Retinal pigment epithelial cell (primary cell): ENCODE measurements around the gene SLC5A5.

Experiments used
- DNase-seq: peaks from one replicate; pipeline ENCODE4 v3.0.0-alpha.2; 2010; ENCODE audit warnings: low read depth
- H3K4me3 ChIP-seq: 2 replicates; pipeline ENCODE4 v1.5.1; 2011; ENCODE audit warnings: mild to moderate bottlenecking, low read length, control low read depth, moderate library complexity
- TF ChIP-seq, protein P1 (sequence below): conservative IDR thresholded peaks from 2 replicates; pipeline ENCODE4 v1.5.1; 2011; ENCODE audit warnings: low read depth, low read length, control low read depth, inconsistent platforms

SLC5A5 gene

DNA sequence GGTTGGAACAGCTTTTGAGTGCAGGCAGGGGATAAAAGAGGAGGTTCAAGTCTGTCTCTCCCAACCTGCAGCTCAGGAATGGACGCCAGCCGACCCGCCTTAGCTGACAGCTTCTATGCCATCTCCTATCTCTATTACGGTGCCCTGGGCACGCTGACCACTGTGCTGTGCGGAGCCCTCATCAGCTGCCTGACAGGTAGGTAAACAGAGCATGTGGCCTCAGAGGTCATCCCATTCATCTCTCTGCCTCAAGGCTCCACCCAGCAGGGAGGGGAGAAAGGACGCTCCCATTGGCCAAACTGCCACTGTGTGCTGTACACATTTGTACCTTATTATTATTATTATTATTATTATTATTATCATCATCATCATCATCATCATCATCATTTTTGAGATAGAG is 16.5 kb downstream of the SLC5A5 start:
- TF ChIP-seq, protein P1, sequence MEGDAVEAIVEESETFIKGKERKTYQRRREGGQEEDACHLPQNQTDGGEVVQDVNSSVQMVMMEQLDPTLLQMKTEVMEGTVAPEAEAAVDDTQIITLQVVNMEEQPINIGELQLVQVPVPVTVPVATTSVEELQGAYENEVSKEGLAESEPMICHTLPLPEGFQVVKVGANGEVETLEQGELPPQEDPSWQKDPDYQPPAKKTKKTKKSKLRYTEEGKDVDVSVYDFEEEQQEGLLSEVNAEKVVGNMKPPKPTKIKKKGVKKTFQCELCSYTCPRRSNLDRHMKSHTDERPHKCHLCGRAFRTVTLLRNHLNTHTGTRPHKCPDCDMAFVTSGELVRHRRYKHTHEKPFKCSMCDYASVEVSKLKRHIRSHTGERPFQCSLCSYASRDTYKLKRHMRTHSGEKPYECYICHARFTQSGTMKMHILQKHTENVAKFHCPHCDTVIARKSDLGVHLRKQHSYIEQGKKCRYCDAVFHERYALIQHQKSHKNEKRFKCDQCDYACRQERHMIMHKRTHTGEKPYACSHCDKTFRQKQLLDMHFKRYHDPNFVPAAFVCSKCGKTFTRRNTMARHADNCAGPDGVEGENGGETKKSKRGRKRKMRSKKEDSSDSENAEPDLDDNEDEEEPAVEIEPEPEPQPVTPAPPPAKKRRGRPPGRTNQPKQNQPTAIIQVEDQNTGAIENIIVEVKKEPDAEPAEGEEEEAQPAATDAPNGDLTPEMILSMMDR: no peak
- DNase-seq: no peak

DNA sequence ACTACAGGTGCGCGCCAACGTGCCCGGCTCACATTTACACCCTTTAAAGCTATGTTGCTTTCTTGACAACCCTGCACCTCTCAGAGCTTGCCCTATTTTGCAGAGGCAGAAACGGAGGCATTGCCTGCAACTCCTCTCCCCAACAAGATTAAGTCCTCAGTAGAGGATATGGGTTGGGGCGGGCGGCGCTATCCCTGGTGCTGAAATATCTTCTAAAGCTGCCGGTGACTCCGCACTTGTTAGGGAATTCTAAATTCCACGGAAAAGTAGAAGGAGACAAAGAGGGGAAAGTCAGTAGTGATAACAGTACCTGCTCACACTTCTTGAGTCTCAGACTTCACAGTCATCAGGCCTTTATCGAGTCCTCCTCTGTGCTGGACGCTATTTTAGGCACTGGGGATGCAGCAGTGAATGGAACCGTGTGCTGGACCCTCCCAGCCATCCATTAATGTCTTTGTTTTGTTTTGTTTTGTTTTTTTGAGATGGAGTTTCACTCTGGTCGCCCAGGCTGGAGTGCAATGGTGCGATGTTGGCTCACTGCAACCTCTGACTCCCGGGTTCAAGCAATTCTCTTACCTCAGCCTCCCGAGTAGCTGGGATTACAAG is 18.0 kb downstream of the SLC5A5 start:
- no peak for DNase-seq
- TF ChIP-seq, protein P1: no peak
- H3K4me3 ChIP-seq: no peak overlapping the region

More for the DNA sequence above, 16.5 kb downstream of the SLC5A5 start:
- no peak overlapping the region for H3K4me3 ChIP-seq

DNA sequence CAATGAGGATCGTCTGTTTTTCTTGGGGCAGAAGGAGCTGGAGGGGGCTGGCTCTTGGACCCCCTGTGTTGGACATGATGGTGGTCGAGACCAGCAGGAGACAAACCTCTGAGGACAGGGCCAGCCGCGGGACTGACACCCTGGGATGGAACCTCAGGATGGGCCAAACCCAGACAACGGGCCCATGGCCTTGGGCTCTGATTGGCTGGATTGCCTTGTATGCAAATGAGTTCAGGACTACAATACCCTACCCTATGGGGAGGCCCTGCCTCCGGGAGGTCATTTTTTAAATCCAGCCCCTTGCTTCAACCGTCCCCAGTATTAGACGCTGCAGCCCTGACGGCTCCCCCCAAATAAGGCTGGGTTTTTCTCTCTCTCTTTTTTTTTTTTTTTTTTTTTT is 22.0 kb downstream of the SLC5A5 start:
- TF ChIP-seq, protein P1: no peak
- no peak overlapping the region for H3K4me3 ChIP-seq
- no peak for DNase-seq

DNA sequence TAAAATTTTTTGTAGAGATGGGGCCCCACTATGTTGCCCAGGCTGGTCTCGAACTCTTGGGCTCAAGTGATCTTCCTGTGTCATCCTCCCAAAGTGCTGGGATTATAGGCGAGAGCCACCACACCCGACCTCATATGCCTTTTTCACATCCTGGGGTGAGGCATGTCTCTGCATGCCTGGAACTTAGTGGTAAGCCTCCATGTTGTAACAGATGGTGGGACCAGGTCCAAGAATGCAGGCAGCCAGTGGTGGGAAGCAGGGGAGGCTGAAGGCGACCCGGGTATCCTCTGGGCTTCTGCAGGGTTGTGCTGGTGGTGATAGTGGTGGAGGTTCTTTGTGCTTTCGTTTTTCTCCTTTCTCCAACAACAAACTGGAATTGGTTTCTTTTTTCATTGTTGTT is 31.0 kb downstream of the SLC5A5 start:
- TF ChIP-seq, protein P1: no peak
- no peak overlapping the region for H3K4me3 ChIP-seq
- no peak for DNase-seq

DNA sequence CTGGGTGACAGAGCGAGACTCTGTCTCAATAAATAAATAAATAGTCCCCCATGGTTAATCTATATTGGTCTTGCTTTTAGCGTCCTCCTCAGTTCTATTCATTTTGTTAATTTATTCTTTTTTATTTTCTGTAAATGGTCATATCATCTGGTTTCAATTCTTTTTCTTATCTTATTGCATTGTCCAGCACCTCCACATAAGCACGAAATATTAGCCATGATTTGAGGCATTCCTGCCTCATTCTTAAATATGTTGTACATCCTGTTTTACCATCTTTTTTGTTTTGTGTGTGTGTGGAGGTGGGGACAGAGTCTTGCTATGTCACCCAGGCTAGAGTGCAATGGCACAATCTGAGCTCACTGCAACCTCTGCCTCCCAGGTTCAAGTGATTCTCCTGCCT is 36.5 kb downstream of the SLC5A5 start:
- H3K4me3 ChIP-seq: no peak overlapping the region
- no peak for DNase-seq
- TF ChIP-seq, protein P1: no peak

DNA sequence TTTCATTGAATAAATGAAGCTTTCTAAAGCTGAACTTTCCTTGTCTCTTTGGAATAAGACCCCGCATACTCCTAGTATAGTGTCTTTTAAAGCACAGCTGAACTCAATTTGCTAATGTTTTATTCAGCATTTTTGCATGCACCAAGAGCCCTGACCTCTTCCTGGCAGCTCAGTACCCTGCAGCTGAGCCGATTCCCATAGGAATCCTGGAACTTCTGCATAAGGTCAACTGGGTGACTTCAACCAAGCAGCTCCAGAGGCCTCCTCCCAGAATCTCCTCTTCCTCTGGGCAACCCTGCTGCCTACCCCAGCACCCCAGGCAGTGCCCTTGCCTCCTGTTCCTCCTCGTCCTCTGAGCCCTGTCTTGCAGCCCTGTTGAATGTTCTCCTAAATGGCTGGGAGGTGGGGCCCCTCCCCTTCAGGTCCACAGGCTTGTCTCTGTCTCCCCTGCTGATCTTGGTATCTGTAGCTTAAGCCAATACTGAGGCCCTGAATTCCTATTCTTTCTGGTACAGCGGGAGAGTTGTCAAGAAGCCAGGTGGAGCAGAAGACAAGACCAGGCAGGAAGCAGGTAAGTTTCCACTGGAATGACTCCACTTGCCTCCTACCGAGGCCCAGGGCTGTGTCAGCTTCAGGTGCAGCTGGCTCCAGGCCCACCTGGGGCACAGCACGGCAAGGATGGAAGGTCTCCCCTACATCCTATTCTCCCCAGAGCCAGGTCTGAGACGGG is 37.4 kb downstream of the SLC5A5 start:
- TF ChIP-seq, protein P1: no peak
- no peak overlapping the region for H3K4me3 ChIP-seq
- no peak for DNase-seq
